ENCODE results near the gene GUK1. TPM values are rescaled to one million over a fixed set of nuclear protein-coding genes. Genes with fewer than 3 reads are reported as not detected.

GUK1 gene
- total and polyA plus RNA-seq, 2 of the 8 experiments (the other 6 are each of a cell fraction or from before 2014, with no cell fraction given), result 68.5 to 183 TPM

GRCh38 chr1:228165372-228166169 is 25.5 kb downstream of the GUK1 start, which contains the start of gene IBA57 (continued):
- TF ChIP-seq EZH2 (IDR thresholded peaks at IDR 0.05; ENCODE audit: low read depth, low read length, severe bottlenecking) (no peak), SRF (IDR thresholded peaks at IDR 0.05; ENCODE audit: low read depth, low read length) (no peak), HDAC2 (IDR thresholded peaks at IDR 0.05; ENCODE audit: borderline replicate concordance in 1 of 2, low read depth in 2 of 2, low read length in 2 of 2) (no peak), SP1 (IDR thresholded peaks at IDR 0.05; ENCODE audit: low read depth, low read length) (peak; percentile 77), CHD7 (IDR thresholded peaks at IDR 0.05; ENCODE audit: insufficient replicate concordance, low read length) (no peak), SP2 (IDR thresholded peaks at IDR 0.05; ENCODE audit: low read length) (no peak), NANOG (IDR thresholded peaks at IDR 0.05; ENCODE audit: insufficient read depth, low read depth, low read length, poor library complexity, severe bottlenecking) (no peak)
